ENCODE data around the gene SV2C.
A peak's percentile ranks its signal among the peaks of the same experiment; 100 is the strongest.
"Not testable (repeated sequence)": the region's sequence is repeated elsewhere in the genome, so short reads cannot be mapped to it uniquely, and the experiment has no call there.

SV2C gene

GRCh38 chr5:76264681-76265080 is 181.5 kb downstream of the SV2C start:
- DNase-seq: no peak

- no peak for DNase-seq
Measured at GRCh38 chr5:76269259-76269931, 186.2 kb downstream of the SV2C start.

- DNase-seq: no peak
Measured at GRCh38 chr5:76269932-76270610, 186.9 kb downstream of the SV2C start.

GRCh38 chr5:76271836-76272235 is 188.7 kb downstream of the SV2C start:
- DNase-seq: no peak

GRCh38 chr5:76273206-76273885 is 190.2 kb downstream of the SV2C start:
- no peak for DNase-seq

GRCh38 chr5:76274571-76274970 is 191.4 kb downstream of the SV2C start:
- no peak for DNase-seq

- DNase-seq: no peak
Measured at GRCh38 chr5:76277736-76278135, 194.6 kb downstream of the SV2C start.

- no peak for DNase-seq
Measured at GRCh38 chr5:76278261-76278789, 195.1 kb downstream of the SV2C start.

GRCh38 chr5:76280494-76280893 is 197.3 kb downstream of the SV2C start:
- no peak for DNase-seq

GRCh38 chr5:76283670-76284069 is 200.5 kb downstream of the SV2C start:
- DNase-seq: no peak

GRCh38 chr5:76289692-76290091 is 206.5 kb downstream of the SV2C start:
- DNase-seq: no peak

- no peak for DNase-seq
Measured at GRCh38 chr5:76290321-76290757, 207.2 kb downstream of the SV2C start.

- no peak for DNase-seq
Measured at GRCh38 chr5:76291305-76292077, 208.3 kb downstream of the SV2C start.

GRCh38 chr5:76292620-76293322 is 209.6 kb downstream of the SV2C start:
- DNase-seq: no peak

GRCh38 chr5:76294573-76294972 is 211.4 kb downstream of the SV2C start:
- DNase-seq: no peak

- no peak for DNase-seq
Measured at GRCh38 chr5:76298852-76299251, 215.7 kb downstream of the SV2C start.

- no peak for DNase-seq
Measured at GRCh38 chr5:76299592-76299991, 216.4 kb downstream of the SV2C start.

- not testable (repeated sequence) for DNase-seq
Measured at GRCh38 chr5:76301932-76302331, 218.7 kb downstream of the SV2C start.

- not testable (repeated sequence) for DNase-seq
Measured at GRCh38 chr5:76302661-76303060, 219.5 kb downstream of the SV2C start.

GRCh38 chr5:76303921-76304320 is 220.7 kb downstream of the SV2C start:
- DNase-seq: peak; percentile 72

GRCh38 chr5:76305269-76305668 is 222.1 kb downstream of the SV2C start:
- no peak for DNase-seq

GRCh38 chr5:76305775-76306174 is 222.6 kb downstream of the SV2C start:
- DNase-seq: no peak

Measured in COR-L47 (cell line).